ENCODE measurements around the gene C1orf174. TPM values are rescaled to one million over a fixed set of nuclear protein-coding genes. Genes with fewer than 3 reads are reported as not detected.

C1orf174 gene
- total and polyA plus RNA-seq, 12 donors = 7.5 to 13.4 (median 10.9) TPM

DNA sequence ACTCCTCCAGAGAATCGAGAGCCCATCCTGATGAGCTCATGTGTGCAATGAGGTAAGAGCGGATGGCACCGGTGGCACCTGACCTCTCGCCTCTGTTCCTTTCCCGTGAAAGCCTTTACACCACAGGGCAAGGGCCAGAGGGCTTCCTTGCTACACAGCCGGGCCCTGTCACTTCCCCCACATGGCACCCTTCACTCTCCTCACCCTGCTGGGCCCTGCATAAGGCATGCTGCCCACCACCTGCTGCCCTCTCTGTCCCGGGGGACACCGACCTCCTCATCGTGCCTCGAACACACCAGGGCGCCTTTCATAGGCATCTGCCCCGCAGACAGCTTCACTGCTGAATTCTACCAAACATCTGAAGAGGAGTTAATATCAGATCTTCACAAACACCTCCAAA lies 45.1 kb upstream of the C1orf174 start:
- H3K9me3 ChIP-seq = no peaks in the 10 kb centered on the region
- H3K36me3 ChIP-seq = no peaks in the 10 kb centered on the region
- intact Hi-C loops (cut with DNase I) = no loop called here
- H3K4me3 ChIP-seq = no peak overlapping the region
- peaks cover 0 to 85% (median 69%) of the 10 kb centered on the region in 7 donors for H3K27me3 ChIP-seq
- WGBS, 2 donors = 72 to 79% methylated on average over 12 of the region's 12 CpGs
- no peak overlapping the region for H3K27ac ChIP-seq
- no peaks in the 10 kb centered on the region for H3K4me1 ChIP-seq
- TF ChIP-seq, protein P1, sequence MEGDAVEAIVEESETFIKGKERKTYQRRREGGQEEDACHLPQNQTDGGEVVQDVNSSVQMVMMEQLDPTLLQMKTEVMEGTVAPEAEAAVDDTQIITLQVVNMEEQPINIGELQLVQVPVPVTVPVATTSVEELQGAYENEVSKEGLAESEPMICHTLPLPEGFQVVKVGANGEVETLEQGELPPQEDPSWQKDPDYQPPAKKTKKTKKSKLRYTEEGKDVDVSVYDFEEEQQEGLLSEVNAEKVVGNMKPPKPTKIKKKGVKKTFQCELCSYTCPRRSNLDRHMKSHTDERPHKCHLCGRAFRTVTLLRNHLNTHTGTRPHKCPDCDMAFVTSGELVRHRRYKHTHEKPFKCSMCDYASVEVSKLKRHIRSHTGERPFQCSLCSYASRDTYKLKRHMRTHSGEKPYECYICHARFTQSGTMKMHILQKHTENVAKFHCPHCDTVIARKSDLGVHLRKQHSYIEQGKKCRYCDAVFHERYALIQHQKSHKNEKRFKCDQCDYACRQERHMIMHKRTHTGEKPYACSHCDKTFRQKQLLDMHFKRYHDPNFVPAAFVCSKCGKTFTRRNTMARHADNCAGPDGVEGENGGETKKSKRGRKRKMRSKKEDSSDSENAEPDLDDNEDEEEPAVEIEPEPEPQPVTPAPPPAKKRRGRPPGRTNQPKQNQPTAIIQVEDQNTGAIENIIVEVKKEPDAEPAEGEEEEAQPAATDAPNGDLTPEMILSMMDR (IDR thresholded peaks at IDR 0.05) = no peak
- ATAC-seq = no peak
- no peak for DNase-seq

DNA sequence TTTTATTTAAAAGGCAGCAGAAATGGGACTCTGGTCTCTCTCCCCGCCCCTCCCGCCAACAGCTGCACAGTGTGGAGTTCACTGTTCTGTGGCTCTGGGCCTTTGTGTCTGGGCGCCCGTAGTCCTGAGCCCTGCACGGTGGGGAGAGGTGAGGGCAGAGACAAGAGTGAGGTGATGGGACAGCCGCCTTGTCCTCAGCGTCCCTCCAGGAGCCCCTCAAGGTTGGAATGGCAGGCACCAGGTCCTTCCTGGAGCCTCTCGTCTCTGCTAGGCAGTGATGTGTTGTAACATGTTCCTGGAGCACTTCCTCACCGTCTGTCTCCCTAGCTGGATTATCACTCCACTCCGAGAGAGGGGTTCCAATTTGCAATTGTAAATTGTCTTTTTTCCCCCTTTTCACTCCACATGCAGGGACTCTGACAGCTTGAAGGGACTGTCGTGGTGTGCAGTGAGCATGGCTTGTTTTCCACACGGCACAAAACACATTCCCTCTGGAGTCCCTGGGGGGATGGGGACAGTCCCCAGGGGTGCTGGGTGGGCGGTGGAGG lies 44.6 kb upstream of the C1orf174 start:
- TF ChIP-seq, protein P1 (IDR thresholded peaks at IDR 0.05) = no peak
- no peaks in the 10 kb centered on the region for H3K36me3 ChIP-seq
- H3K27ac ChIP-seq = no peak overlapping the region
- WGBS, 2 donors = 63% methylated on average over 13 of the region's 13 CpGs
- DNase-seq = no peak
- no peak overlapping the region for H3K4me3 ChIP-seq
- peaks cover 0 to 91% (median 75%) of the 10 kb centered on the region in 7 donors for H3K27me3 ChIP-seq
- no peak for ATAC-seq
- no peaks in the 10 kb centered on the region for H3K9me3 ChIP-seq
- no peaks in the 10 kb centered on the region for H3K4me1 ChIP-seq
- intact Hi-C loops (cut with DNase I) = no loop called here

DNA sequence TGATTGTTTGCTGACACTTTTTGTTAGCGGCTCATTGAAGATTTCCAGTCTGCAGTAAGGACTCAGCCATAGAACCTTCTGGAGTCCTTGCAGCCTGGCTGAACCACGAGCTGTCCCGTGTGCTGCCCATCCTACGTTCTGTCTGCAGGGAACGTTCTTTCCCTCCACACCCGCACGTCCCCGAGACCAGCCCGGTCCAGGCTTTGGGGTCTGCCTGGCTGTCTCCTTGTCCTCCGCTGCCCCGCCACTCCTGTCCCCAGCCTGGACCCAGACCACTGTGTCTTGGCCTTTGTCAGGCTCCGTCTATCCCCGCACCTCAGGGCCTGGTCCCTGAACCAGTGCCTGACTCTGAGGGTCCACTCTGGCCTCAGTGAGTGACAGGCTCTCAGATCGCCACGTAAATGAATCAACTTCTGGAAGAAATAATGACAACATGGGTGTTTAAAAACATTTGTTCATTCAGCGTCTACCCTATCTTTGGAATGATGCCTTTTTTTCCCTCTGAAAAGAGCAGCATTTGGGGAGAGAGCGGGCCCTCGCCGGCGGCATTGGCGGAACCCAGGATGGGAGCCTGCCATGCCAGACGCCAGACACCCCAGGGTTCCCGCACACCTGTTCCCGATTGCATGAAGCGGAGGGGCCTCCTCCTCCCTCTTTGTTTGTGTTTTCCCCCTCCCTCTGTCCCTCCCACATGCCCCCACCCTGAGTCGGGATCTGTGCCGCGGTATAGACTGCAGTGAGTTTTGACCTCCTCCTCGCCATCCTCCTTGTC lies 43.9 kb upstream of the C1orf174 start:
- H3K4me1 ChIP-seq = no peaks in the 10 kb centered on the region
- no peaks in the 10 kb centered on the region for H3K36me3 ChIP-seq
- peaks cover 0 to 92% (median 70%) of the 10 kb centered on the region in 7 donors for H3K27me3 ChIP-seq
- 81% methylated on average over 29 of the region's 29 CpGs for WGBS, 2 donors
- no peak overlapping the region for H3K27ac ChIP-seq
- TF ChIP-seq, protein P1 (IDR thresholded peaks at IDR 0.05) = no peak
- no peaks in the 10 kb centered on the region for H3K9me3 ChIP-seq
- DNase-seq = no peak
- intact Hi-C loops (cut with DNase I) = no loop called here
- H3K4me3 ChIP-seq = no peak overlapping the region
- ATAC-seq = no peak

DNA sequence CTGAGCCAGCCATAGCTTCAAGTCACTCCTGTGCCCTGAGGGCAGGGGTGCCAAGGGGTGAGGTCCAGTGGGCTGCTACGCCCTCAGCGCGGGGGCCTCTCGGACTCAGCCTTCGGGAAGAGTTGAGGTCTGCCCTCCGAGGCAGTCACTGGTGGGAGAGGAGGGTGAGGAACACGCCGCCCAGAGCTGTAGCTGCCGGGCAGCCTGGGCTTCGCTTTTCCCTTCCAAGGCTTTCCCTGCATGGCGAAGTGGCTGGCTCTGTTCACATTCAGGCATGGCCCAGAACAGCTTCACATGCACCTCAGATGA lies 43.0 kb upstream of the C1orf174 start:
- TF ChIP-seq, protein P1 (IDR thresholded peaks at IDR 0.05) = no peak
- H3K27ac ChIP-seq = no peak overlapping the region

More for the DNA sequence above, 43.0 kb upstream of the C1orf174 start:
- DNase-seq (no peak), ATAC-seq (no peak)
- no peaks in the 10 kb centered on the region for H3K9me3 ChIP-seq
- intact Hi-C loops (cut with DNase I) = no loop called here
- peaks cover 0 to 87% (median 66%) of the 10 kb centered on the region in 7 donors for H3K27me3 ChIP-seq
- no peaks in the 10 kb centered on the region for H3K36me3 ChIP-seq
- H3K4me1 ChIP-seq = no peaks in the 10 kb centered on the region
- 83 to 84% methylated on average over 11 of the region's 11 CpGs for WGBS, 2 donors
- H3K4me3 ChIP-seq = no peak overlapping the region

Measured in heart right ventricle (tissue), 16 donors.